Stomach (tissue), 4 donors: ENCODE data around the gene LRTM1.

ENCODE experiments used
- CTCF ChIP-seq, 7 experiments: fragments of 450-650 bp in 4 of 7; fragments of 200-600 bp in 3 of 7; sonication (generic) in 3 of 7; IDR thresholded peaks; one replicate each; pipeline ENCODE4 v1.5.1; 2016 to 2019; ENCODE audit warnings: antibody characterized with exemption in 7 of 7, control low read depth in 2 of 7, mild to moderate bottlenecking in 1 of 7
- EP300 ChIP-seq: sonication (generic); formaldehyde crosslinking; IDR thresholded peaks from one replicate; pipeline ENCODE4 v1.6.1; 2017; ENCODE audit warnings: antibody characterized with exemption

GRCh38 chr3:54915976-54916375, 11.9 kb downstream of the LRTM1 start:
- TF ChIP-seq EP300 (no peak), CTCF (IDR thresholded peaks at IDR 0.05) (no peak)
